Astrocyte (in vitro differentiated cells and primary cell): ENCODE measurements around the gene UBE2E3. TPM values are rescaled to one million over a fixed set of nuclear protein-coding genes. Genes with fewer than 3 reads are reported as not detected.

Experiments used
- DNase-seq: peaks from one replicate; pipeline ENCODE4 v3.0.0-alpha.2; 2010; ENCODE audit warnings: low read depth
- FAIRE-seq: peaks from 2 replicates; lab custom pipeline; 2011; peaks lifted over from hg19 to GRCh38; lab: Jason Lieb, UNC
- H2AFZ ChIP-seq: 2 replicates; pipeline ENCODE4 v1.6.0; 2012; ENCODE audit warnings: low read depth, low read length, inconsistent platforms
- H3K27ac ChIP-seq: 2 replicates; pipeline ENCODE4 v1.5.1; 2011; ENCODE audit warnings: low read depth, low read length, inconsistent platforms
- H3K27me3 ChIP-seq: 2 replicates; pipeline ENCODE4 v1.6.0; 2011; ENCODE audit warnings: low read length, inconsistent platforms; ENCODE audit not compliant: insufficient read depth
- H3K36me3 ChIP-seq: 2 replicates; pipeline ENCODE4 v1.5.1; 2011; ENCODE audit warnings: low read length, inconsistent platforms; ENCODE audit not compliant: insufficient read depth
- H3K4me1 ChIP-seq: 2 replicates; pipeline ENCODE4 v1.5.1; 2011; ENCODE audit warnings: low read length, inconsistent platforms; ENCODE audit not compliant: insufficient read depth
- H3K4me2 ChIP-seq: 2 replicates; pipeline ENCODE4 v1.6.0; 2012; ENCODE audit warnings: low read length, inconsistent platforms
- H3K4me3 ChIP-seq: 2 replicates; pipeline ENCODE4 v1.5.1; 2011; ENCODE audit warnings: low read depth, mild to moderate bottlenecking, low read length, inconsistent platforms; ENCODE audit not compliant: insufficient read depth
- H3K79me2 ChIP-seq: 2 replicates; pipeline ENCODE4 v1.6.0; 2012; ENCODE audit warnings: mild to moderate bottlenecking, low read length, inconsistent platforms; ENCODE audit not compliant: insufficient read depth
- H3K9ac ChIP-seq: 2 replicates; pipeline ENCODE4 v1.6.0; 2012; ENCODE audit warnings: mild to moderate bottlenecking, low read length, inconsistent platforms
- H3K9me3 ChIP-seq: 2 replicates; pipeline ENCODE4 v1.5.1; 2012; ENCODE audit warnings: low read depth, mild to moderate bottlenecking, low read length, inconsistent platforms; ENCODE audit not compliant: insufficient read depth
- H4K20me1 ChIP-seq: 2 replicates; pipeline ENCODE4 v1.6.0; 2012; ENCODE audit warnings: low read length, inconsistent platforms; ENCODE audit not compliant: insufficient read depth
- H3K27ac Mint-ChIP-seq: one replicate; pipeline ENCODE4 v1.8.0; 2021; ENCODE audit warnings: mild to moderate bottlenecking, mixed read lengths; ENCODE audit not compliant: unreplicated experiment
- H3K27me3 Mint-ChIP-seq: one replicate; pipeline ENCODE4 v1.8.0; 2021; ENCODE audit warnings: low read depth, mixed read lengths; ENCODE audit not compliant: unreplicated experiment
- H3K36me3 Mint-ChIP-seq: one replicate; pipeline ENCODE4 v1.8.0; 2021; ENCODE audit warnings: low read depth, mixed read lengths; ENCODE audit not compliant: unreplicated experiment
- H3K4me1 Mint-ChIP-seq: one replicate; pipeline ENCODE4 v1.8.0; 2021; ENCODE audit warnings: low read depth, mixed read lengths; ENCODE audit not compliant: unreplicated experiment
- H3K4me3 Mint-ChIP-seq: one replicate; pipeline ENCODE4 v1.8.0; 2021; ENCODE audit warnings: mild to moderate bottlenecking, moderate library complexity, mixed read lengths; ENCODE audit not compliant: unreplicated experiment
- H3K9me3 Mint-ChIP-seq: one replicate; pipeline ENCODE4 v1.8.0; 2021; ENCODE audit warnings: mild to moderate bottlenecking, mixed read lengths; ENCODE audit not compliant: unreplicated experiment
- EZH2 ChIP-seq: IDR thresholded peaks from 2 replicates; pipeline ENCODE4 v1.6.1; 2012; ENCODE audit warnings: mild to moderate bottlenecking, low read length, inconsistent platforms; ENCODE audit not compliant: insufficient read depth
- total RNA-seq: library from RNA; stranded (reverse); gene quantifications from 2 replicates; pipeline ENCODE4 v1.2.1, GENCODE V29; 2021
- TF ChIP-seq, protein P1 (sequence below): IDR thresholded peaks from 2 replicates; pipeline ENCODE4 v1.5.1; 2011; ENCODE audit warnings: low read depth, mild to moderate bottlenecking, inconsistent platforms, low read length, moderate library complexity; ENCODE audit not compliant: insufficient read depth

Gene UBE2E3
- total RNA-seq, 1 donor from 2014 or later = 140 TPM

DNA sequence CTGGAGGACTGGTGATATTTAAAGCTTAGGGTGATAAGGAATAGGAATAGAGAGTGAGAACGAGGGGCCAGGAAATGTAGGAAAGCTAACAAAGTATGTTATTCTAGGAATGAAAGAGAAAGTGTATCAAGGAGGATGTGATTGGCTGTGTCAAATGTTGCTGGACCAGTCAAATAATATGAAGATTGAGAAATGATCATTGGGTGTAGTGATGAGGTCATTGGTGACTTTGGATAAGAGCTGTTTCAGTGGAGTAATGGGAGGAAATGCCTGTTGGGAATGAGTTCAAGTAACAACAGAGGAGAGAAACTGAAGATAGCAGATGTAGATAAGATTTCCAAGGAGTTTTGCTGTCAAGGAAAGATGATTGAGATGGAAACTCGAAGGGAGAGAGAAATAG, 74.4 kb downstream of the UBE2E3 start:
- peaks cover 9% of the 10 kb centered on the region for H3K4me1 Mint-ChIP-seq
- H3K9me3 Mint-ChIP-seq = no peaks in the 10 kb centered on the region
- H3K4me3 ChIP-seq = no peak overlapping the region

DNA sequence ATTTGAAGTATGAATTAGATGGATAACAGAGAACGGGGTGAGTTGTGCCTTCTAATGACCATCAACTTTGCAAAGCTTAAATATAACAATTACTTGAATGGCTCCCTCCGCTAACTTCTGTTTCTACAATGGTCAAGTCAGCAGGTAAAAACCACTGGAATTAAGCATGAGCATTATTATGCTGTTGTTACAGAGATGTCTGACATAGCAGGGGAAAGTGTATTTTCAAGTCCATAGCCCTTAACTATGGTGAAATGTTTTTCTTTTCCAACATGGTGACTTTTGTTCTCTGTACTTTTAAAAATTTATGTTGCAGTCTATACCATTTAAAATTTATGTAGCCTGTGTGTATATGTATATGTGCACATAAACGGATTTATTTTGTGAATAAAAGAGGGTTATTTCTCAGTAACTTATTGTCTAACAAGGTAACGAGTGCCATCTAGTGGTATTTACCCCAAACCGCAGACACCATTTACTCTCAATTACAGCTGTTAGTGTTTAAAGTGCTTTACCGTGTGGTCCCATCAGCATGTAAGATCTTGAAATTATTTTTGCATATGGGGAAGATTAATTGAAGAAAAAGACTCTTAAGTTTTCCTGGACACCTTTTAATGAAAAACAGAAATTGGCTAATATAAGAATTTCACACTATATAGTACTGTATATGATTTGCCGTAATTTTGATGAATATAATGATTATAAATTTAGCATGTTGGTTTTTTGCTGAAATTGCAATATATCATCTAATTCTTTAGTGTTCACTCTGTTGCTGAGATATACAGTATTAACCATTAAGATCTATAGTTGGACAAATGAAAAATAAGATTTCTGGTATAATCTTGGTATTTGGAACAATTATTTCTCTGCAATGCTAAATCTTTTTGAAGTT, 78.2 kb downstream of the UBE2E3 start:
- no peaks in the 10 kb centered on the region for H3K4me1 ChIP-seq
- no peak overlapping the region for H3K4me3 ChIP-seq
- peaks cover 2% of the 10 kb centered on the region for H3K36me3 ChIP-seq
- FAIRE-seq = peak; percentile 23
- no peak overlapping the region for H3K4me2 ChIP-seq
- no peaks in the 10 kb centered on the region for H3K9me3 ChIP-seq
- Mint-ChIP-seq H3K4me3 (no peak overlapping the region), H3K36me3 (no peaks in the 10 kb centered on the region), H3K27me3 (no peaks in the 10 kb centered on the region), H3K27ac (no peak overlapping the region), H3K4me1 (peaks cover 9% of the 10 kb centered on the region), H3K9me3 (no peaks in the 10 kb centered on the region)
- no peak for TF ChIP-seq EZH2
- TF ChIP-seq, protein P1, sequence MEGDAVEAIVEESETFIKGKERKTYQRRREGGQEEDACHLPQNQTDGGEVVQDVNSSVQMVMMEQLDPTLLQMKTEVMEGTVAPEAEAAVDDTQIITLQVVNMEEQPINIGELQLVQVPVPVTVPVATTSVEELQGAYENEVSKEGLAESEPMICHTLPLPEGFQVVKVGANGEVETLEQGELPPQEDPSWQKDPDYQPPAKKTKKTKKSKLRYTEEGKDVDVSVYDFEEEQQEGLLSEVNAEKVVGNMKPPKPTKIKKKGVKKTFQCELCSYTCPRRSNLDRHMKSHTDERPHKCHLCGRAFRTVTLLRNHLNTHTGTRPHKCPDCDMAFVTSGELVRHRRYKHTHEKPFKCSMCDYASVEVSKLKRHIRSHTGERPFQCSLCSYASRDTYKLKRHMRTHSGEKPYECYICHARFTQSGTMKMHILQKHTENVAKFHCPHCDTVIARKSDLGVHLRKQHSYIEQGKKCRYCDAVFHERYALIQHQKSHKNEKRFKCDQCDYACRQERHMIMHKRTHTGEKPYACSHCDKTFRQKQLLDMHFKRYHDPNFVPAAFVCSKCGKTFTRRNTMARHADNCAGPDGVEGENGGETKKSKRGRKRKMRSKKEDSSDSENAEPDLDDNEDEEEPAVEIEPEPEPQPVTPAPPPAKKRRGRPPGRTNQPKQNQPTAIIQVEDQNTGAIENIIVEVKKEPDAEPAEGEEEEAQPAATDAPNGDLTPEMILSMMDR = peak; percentile 55
- H3K27ac ChIP-seq = no peak overlapping the region
- peaks cover 73% of the 10 kb centered on the region for H3K79me2 ChIP-seq
- H3K9ac ChIP-seq = no peak overlapping the region
- no peak for DNase-seq
- H3K27me3 ChIP-seq = no peaks in the 10 kb centered on the region
- H2AFZ ChIP-seq = no peak overlapping the region
- H4K20me1 ChIP-seq = peaks cover 40% of the 10 kb centered on the region

More for the DNA sequence above, 74.4 kb downstream of the UBE2E3 start:
- FAIRE-seq = peak; percentile 54
- Mint-ChIP-seq H3K27ac (no peak overlapping the region), H3K4me3 (no peak overlapping the region), H3K27me3 (no peaks in the 10 kb centered on the region), H3K36me3 (no peaks in the 10 kb centered on the region)
- Histone ChIP-seq H3K4me2 (no peak overlapping the region), H4K20me1 (peaks cover 59% of the 10 kb centered on the region), H3K9me3 (no peaks in the 10 kb centered on the region), H3K27me3 (no peaks in the 10 kb centered on the region), H3K4me1 (no peaks in the 10 kb centered on the region), H3K27ac (no peak overlapping the region), H3K79me2 (peaks cover 99% of the 10 kb centered on the region), H3K9ac (no peak overlapping the region), H2AFZ (no peak overlapping the region), H3K36me3 (no peaks in the 10 kb centered on the region)
- TF ChIP-seq, protein P1 = no peak
- no peak for TF ChIP-seq EZH2
- no peak for DNase-seq

DNA sequence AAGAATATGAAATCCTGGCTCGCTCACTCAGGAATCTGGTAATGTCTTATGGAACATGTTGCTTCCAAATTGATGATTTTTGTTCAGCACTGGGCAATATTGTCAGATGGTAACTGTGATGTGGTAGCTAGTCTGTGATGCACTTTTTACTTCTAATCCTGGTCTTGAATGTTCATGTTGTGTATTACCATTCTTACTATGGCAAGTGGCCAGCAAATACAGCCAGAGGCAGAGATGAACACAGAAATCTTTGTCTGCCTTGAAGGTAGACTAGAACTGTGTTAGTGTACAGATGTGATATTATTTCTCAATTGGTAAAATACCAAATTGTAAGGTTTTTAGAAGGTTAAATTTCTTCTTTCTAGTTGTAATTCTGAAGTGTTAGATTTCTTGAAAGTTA, 83.3 kb downstream of the UBE2E3 start:
- no peaks in the 10 kb centered on the region for H3K27me3 Mint-ChIP-seq
- H2AFZ ChIP-seq = no peak overlapping the region
- H3K27ac Mint-ChIP-seq = no peak overlapping the region

More for the DNA sequence above, 83.3 kb downstream of the UBE2E3 start:
- Histone ChIP-seq H3K9me3 (no peaks in the 10 kb centered on the region), H4K20me1 (peaks cover 11% of the 10 kb centered on the region), H3K27me3 (no peaks in the 10 kb centered on the region), H3K79me2 (peaks cover 57% of the 10 kb centered on the region), H3K36me3 (peaks cover 4% of the 10 kb centered on the region), H3K4me1 (no peaks in the 10 kb centered on the region), H3K4me3 (no peak overlapping the region), H3K9ac (no peak overlapping the region), H3K27ac (no peak overlapping the region), H3K4me2 (no peak overlapping the region)
- no peak for DNase-seq
- FAIRE-seq = no peak
- Mint-ChIP-seq H3K4me3 (no peak overlapping the region), H3K9me3 (no peaks in the 10 kb centered on the region), H3K36me3 (no peaks in the 10 kb centered on the region), H3K4me1 (peaks cover 4% of the 10 kb centered on the region)
- TF ChIP-seq, protein P1 = no peak
- TF ChIP-seq EZH2 = no peak
